ENCODE results near the gene OSBPL7.

Gene OSBPL7

GRCh38 chr17:47760409-47761140, 61.0 kb downstream of the OSBPL7 start:
- H3K4me3 ChIP-seq (replicated peaks; ENCODE audit: low read depth, low read length) = no peak overlapping the region
- DNase-seq (ENCODE audit: extremely low read depth, insufficient read length) = no peak
- no peaks in the 10 kb centered on the region for H3K27me3 ChIP-seq (replicated peaks; ENCODE audit: control insufficient read depth, insufficient read depth, low read length)
- no peaks in the 10 kb centered on the region for H3K36me3 ChIP-seq (ENCODE audit: control insufficient read depth, insufficient read depth, low read length)
- no peak for TF ChIP-seq CTCF (IDR thresholded peaks at IDR 0.05; ENCODE audit: insufficient read depth, low read length, poor library complexity, severe bottlenecking)

GRCh38 chr17:47757386-47757785, 64.2 kb downstream of the OSBPL7 start:
- DNase-seq (ENCODE audit: extremely low read depth, insufficient read length) = no peak
- Histone ChIP-seq H3K27me3 (replicated peaks; ENCODE audit: control insufficient read depth, insufficient read depth, low read length) (no peaks in the 10 kb centered on the region), H3K4me3 (replicated peaks; ENCODE audit: low read depth, low read length) (no peak overlapping the region), H3K36me3 (ENCODE audit: control insufficient read depth, insufficient read depth, low read length) (no peaks in the 10 kb centered on the region)
- TF ChIP-seq CTCF (IDR thresholded peaks at IDR 0.05; ENCODE audit: insufficient read depth, low read length, poor library complexity, severe bottlenecking) = no peak

All from GM06990 (cell line).